IMR-90 (cell line): ENCODE measurements around the gene NPHS1. TPM values are rescaled to one million over a fixed set of nuclear protein-coding genes. Genes with fewer than 3 reads are reported as not detected.

ENCODE experiments used
- ATAC-seq: fragments of 200-7000 bp; cut with Tn5 transposase; 2 replicates; pipeline ENCODE4 v1.9.1; 2020; ENCODE audit warnings: low read depth, mild to moderate bottlenecking, moderate library complexity
- BruUV-seq: library from RNA; stranded (reverse); fragments of 400-500 nt; replicated peaks from 2 replicates; lab custom pipeline; 2021; lab: Mats Ljungman, UMichigan
- CTCF ChIA-PET: fragments of 300-600 bp; formaldehyde crosslinking; extraction: SDS; loops from one replicate; lab custom pipeline; 2021; ENCODE audit warnings: antibody characterized with exemption; lab: Yijun Ruan, JAX
- POLR2A ChIA-PET: fragments of 300-600 bp; sonication (Branson Sonifier 250); formaldehyde crosslinking; loops from one replicate; lab custom pipeline; 2022; ENCODE audit warnings: antibody characterized with exemption; ENCODE audit not compliant: unreplicated experiment; lab: Charles Lee
- DNase-seq: peaks from one replicate; pipeline ENCODE4 v3.0.0; 2013
- H2AFZ ChIP-seq: replicated peaks from 2 replicates; pipeline ENCODE3; 2013; ENCODE audit warnings: low read length, mild to moderate bottlenecking; ENCODE audit not compliant: poor library complexity
- H2AK5ac ChIP-seq: 2 replicates; pipeline ENCODE4 v1.6.1; 2013; ENCODE audit warnings: low read depth, low read length, inconsistent platforms
- H2AK9ac ChIP-seq: replicated peaks from 2 replicates; pipeline ENCODE3; 2013; ENCODE audit warnings: mild to moderate bottlenecking, low read depth, low read length, moderate library complexity; ENCODE audit not compliant: poor library complexity
- H2BK120ac ChIP-seq: 2 replicates; pipeline ENCODE4 v1.6.1; 2013; ENCODE audit warnings: low read depth, low read length, inconsistent platforms
- H2BK15ac ChIP-seq: 3 replicates; pipeline ENCODE4 v1.6.1; 2013; ENCODE audit warnings: low read depth, low read length, inconsistent platforms
- H2BK20ac ChIP-seq: 2 replicates; pipeline ENCODE4 v1.6.1; 2013; ENCODE audit warnings: low read depth, mild to moderate bottlenecking, inconsistent platforms, low read length, moderate library complexity
- H2BK5ac ChIP-seq: 2 replicates; pipeline ENCODE4 v1.6.1; 2013; ENCODE audit warnings: mild to moderate bottlenecking, low read depth, low read length, inconsistent platforms; ENCODE audit not compliant: poor library complexity, severe bottlenecking
- H3K14ac ChIP-seq: replicated peaks from 2 replicates; pipeline ENCODE4 v1.6.1; 2013; ENCODE audit warnings: low read depth, low read length, inconsistent platforms
- H3K18ac ChIP-seq: 2 replicates; pipeline ENCODE4 v1.6.1; 2013; ENCODE audit warnings: low read depth, low read length, control low read depth
- H3K23ac ChIP-seq: 2 replicates; pipeline ENCODE4 v1.6.1; 2013; ENCODE audit warnings: low read depth, low read length, inconsistent platforms
- H3K27ac ChIP-seq: 2 replicates; pipeline ENCODE4 v1.5.1; 2013; ENCODE audit warnings: mild to moderate bottlenecking, control low read depth, low read length; ENCODE audit not compliant: insufficient read depth
- H3K27me3 ChIP-seq: 2 replicates; pipeline ENCODE4 v1.6.1; 2013; ENCODE audit warnings: low read length; ENCODE audit not compliant: control insufficient read depth, insufficient read depth
- H3K36me3 ChIP-seq: 2 replicates; pipeline ENCODE4 v1.6.1; 2013; ENCODE audit warnings: low read length, mixed read lengths; ENCODE audit not compliant: control insufficient read depth, insufficient read depth
- H3K4ac ChIP-seq: 2 replicates; pipeline ENCODE4 v1.6.1; 2013; ENCODE audit warnings: low read depth, low read length, inconsistent platforms
- H3K4me1 ChIP-seq: 2 replicates; pipeline ENCODE4 v1.6.1; 2013; ENCODE audit warnings: low read length, mixed read lengths; ENCODE audit not compliant: control insufficient read depth, insufficient read depth
- H3K4me2 ChIP-seq: 2 replicates; pipeline ENCODE4 v1.6.1; 2013; ENCODE audit warnings: low read depth, mild to moderate bottlenecking, control low read depth, low read length, moderate library complexity
- H3K4me3 ChIP-seq: 2 replicates; pipeline ENCODE4 v1.5.1; 2013; ENCODE audit warnings: low read depth, mild to moderate bottlenecking, control low read depth, low read length, moderate library complexity; ENCODE audit not compliant: insufficient read depth
- H3K56ac ChIP-seq: 2 replicates; pipeline ENCODE4 v1.6.1; 2013; ENCODE audit warnings: low read length, inconsistent platforms; ENCODE audit not compliant: insufficient read depth; ENCODE audit errors: extremely low read depth
- H3K79me1 ChIP-seq, 2 experiments: 2 replicates each; pipeline ENCODE4 v1.6.1; 2013; ENCODE audit warnings: low read length in 2 of 2, inconsistent platforms in 1 of 2, low read depth in 1 of 2
- H3K9ac ChIP-seq: 2 replicates; pipeline ENCODE4 v1.6.1; 2013; ENCODE audit warnings: low read depth, low read length, control low read depth
- H3K9me1 ChIP-seq: 2 replicates; pipeline ENCODE4 v1.6.1; 2013; ENCODE audit warnings: low read length, inconsistent platforms; ENCODE audit not compliant: insufficient read depth
- H3K9me3 ChIP-seq: 2 replicates; pipeline ENCODE4 v1.6.1; 2013; ENCODE audit warnings: low read length; ENCODE audit not compliant: control insufficient read depth, insufficient read depth
- H4K20me1 ChIP-seq: 2 replicates; pipeline ENCODE4 v1.6.1; 2013; ENCODE audit warnings: low read length, inconsistent platforms; ENCODE audit not compliant: insufficient read depth
- H4K5ac ChIP-seq: 2 replicates; pipeline ENCODE4 v1.6.1; 2013; ENCODE audit warnings: mild to moderate bottlenecking, low read depth, low read length, control low read depth
- H4K8ac ChIP-seq, 2 experiments: 2 replicates each; pipeline ENCODE4 v1.6.1; 2013; ENCODE audit warnings: low read depth in 2 of 2, low read length in 2 of 2, control low read depth in 1 of 2, inconsistent platforms in 1 of 2
- H4K91ac ChIP-seq: 2 replicates; pipeline ENCODE4 v1.6.1; 2013; ENCODE audit warnings: low read depth, low read length, inconsistent platforms; ENCODE audit not compliant: insufficient read depth
- BHLHE40 ChIP-seq: fragments of 150-350 bp; IDR thresholded peaks from 2 replicates; pipeline ENCODE4 v1.6.1; 2016; ENCODE audit warnings: mild to moderate bottlenecking, low read depth, low read length
- MXI1 ChIP-seq: IDR thresholded peaks from 2 replicates; pipeline ENCODE4 v1.6.1; 2012; ENCODE audit warnings: low read depth, mild to moderate bottlenecking, low read length, moderate library complexity, borderline replicate concordance
- RAD21 ChIP-seq: IDR thresholded peaks from 2 replicates; pipeline ENCODE4 v1.6.1; 2012; ENCODE audit warnings: low read length, improper control_type of control experiment
- WGBS, 2 experiments: methylation state at CpG; one replicate each; pipeline versions ENCODE4 v1.1.5 to v1.1.7; 2013; ENCODE audit warnings: missing lambda C conversion rate in 2 of 2; ENCODE audit not compliant: insufficient read length in 1 of 2; ENCODE audit errors: extremely low coverage in 2 of 2; 5-methylcytosine and 5-hydroxymethylcytosine counted together
- dilution Hi-C: fragments of 300-500 bp; cut with HindIII; formaldehyde crosslinking; loops from one replicate; pipeline ENCODE4 v1.14.3; 2018; ENCODE audit warnings: low sequenced_read_pairs; ENCODE audit not compliant: unreplicated experiment
- in situ Hi-C: fragments of 300-500 bp; cut with MboI; formaldehyde crosslinking; loops from 3 replicates; pipeline ENCODE4 v1.14.3; 2019; ENCODE audit warnings: low sequenced_read_pairs, inconsistent platforms, mixed read lengths
- intact Hi-C: fragments of 100-400 bp; cut with micrococcal nuclease; formaldehyde crosslinking; loops from 2 replicates; pipeline ENCODE4 v1.10.0; 2022
- polyA plus RNA-seq, 3 experiments: library from polyadenylated mRNA; depleted of rRNA; stranded (reverse); fragments of >200 nt; gene quantifications; 2 replicates each; pipeline ENCODE4 v1.2.3, GENCODE V29; 2012; ENCODE audit warnings: low replicate concordance in 1 of 3
- total RNA-seq: library from RNA; depleted of rRNA; stranded (reverse); fragments of >200 nt; gene quantifications from 2 replicates; pipeline ENCODE4 v1.2.3, GENCODE V29; 2012

NPHS1 gene
- total and polyA plus RNA-seq, 2 of the 4 experiments (the other 2 are of a cell fraction) = not detected

GRCh38 chr19:35858311-35858710, 6.0 kb upstream of the NPHS1 start:
- no peak overlapping the region for H3K4me2 ChIP-seq
- H3K79me1 ChIP-seq = no peaks in the 10 kb centered on the region
- H2BK120ac ChIP-seq = no peak overlapping the region
- no peak overlapping the region for H3K4me3 ChIP-seq
- ATAC-seq = no peak
- H2AFZ ChIP-seq = no peak overlapping the region
- in situ Hi-C loops (no loop called here), intact Hi-C loops (no loop called here), dilution Hi-C loops (no loop called here)
- no peak overlapping the region for H4K91ac ChIP-seq
- no peak overlapping the region for H3K14ac ChIP-seq
- no peak overlapping the region for H3K23ac ChIP-seq
- peak overlapping the region; percentile 55 for H2AK9ac ChIP-seq
- CTCF ChIA-PET = no interaction called here
- H3K9me1 ChIP-seq = no peaks in the 10 kb centered on the region
- H4K8ac ChIP-seq = no peak overlapping the region
- H4K20me1 ChIP-seq = no peaks in the 10 kb centered on the region; the same call in 1 of the 2 replicates
- no peak overlapping the region for H3K27ac ChIP-seq
- no peak overlapping the region for H2BK20ac ChIP-seq
- no peak overlapping the region for H2AK5ac ChIP-seq
- no peak overlapping the region for H3K18ac ChIP-seq
- H3K56ac ChIP-seq = no peak overlapping the region
- no peak overlapping the region for H4K5ac ChIP-seq
- no TSS peak for BruUV-seq
- H3K27me3 ChIP-seq = peaks cover 76% of the 10 kb centered on the region
- TF ChIP-seq MXI1 (no peak), RAD21 (no peak), BHLHE40 (no peak)
- no peak for DNase-seq
- H2BK5ac ChIP-seq = no peak overlapping the region
- H3K36me3 ChIP-seq = no peaks in the 10 kb centered on the region
- no peaks in the 10 kb centered on the region; the same call in 1 of the 2 replicates for H3K4me1 ChIP-seq
- H3K9me3 ChIP-seq = no peaks in the 10 kb centered on the region
- H2BK15ac ChIP-seq = no peak overlapping the region
- POLR2A ChIA-PET = no interaction called here
- 77% methylated on average over 3 of the region's 6 CpGs; no CpG with 5 or more reads in 1 of the 2 experiments for WGBS, 2 experiments
- H3K9ac ChIP-seq = no peak overlapping the region
- no peak overlapping the region for H3K4ac ChIP-seq
